GM12873 (cell line): ENCODE results near the gene ALDH4A1.

Experiments used
- CTCF ChIP-seq: IDR thresholded peaks from 2 replicates; pipeline ENCODE4 v1.5.1; 2012; ENCODE audit warnings: low read depth, mild to moderate bottlenecking, moderate library complexity, low read length, control low read depth; ENCODE audit not compliant: insufficient read depth; ENCODE audit errors: missing control alignments

The ALDH4A1 gene

GRCh38 chr1:18881642-18882431 is 20.5 kb downstream of the ALDH4A1 start:
- TF ChIP-seq CTCF: no peak

GRCh38 chr1:18881164-18881563 is 21.2 kb downstream of the ALDH4A1 start:
- TF ChIP-seq CTCF: no peak

- TF ChIP-seq CTCF: no peak
Measured at GRCh38 chr1:18880585-18880984, 21.8 kb downstream of the ALDH4A1 start.

GRCh38 chr1:18879791-18880309 is 22.5 kb downstream of the ALDH4A1 start:
- TF ChIP-seq CTCF: no peak

- TF ChIP-seq CTCF: no peak
Measured at GRCh38 chr1:18879215-18879790, 23.1 kb downstream of the ALDH4A1 start.

- TF ChIP-seq CTCF: no peak
Measured at GRCh38 chr1:18878538-18879214, 23.7 kb downstream of the ALDH4A1 start.

GRCh38 chr1:18877282-18877681 is 25.1 kb downstream of the ALDH4A1 start:
- TF ChIP-seq CTCF: no peak
